ACHN (cell line): ENCODE data around the gene CHRNA4.

Experiments
- DNase-seq: peaks from one replicate; pipeline ENCODE4 v3.0.0-alpha.2; 2015
- in situ Hi-C: cut with HindIII; loops from 2 replicates; pipeline ENCODE4 v1.10.0; 2017; ENCODE audit warnings: low sequenced_read_pairs, low pct_ligation_motif_present, low pct_unique_long_range_greater_than_20kb

The CHRNA4 gene

GRCh38 chr20:63357921-63358905 lies 2.9 kb downstream of the CHRNA4 start:
- no peak for DNase-seq
- in situ Hi-C loops, result no loop called here

GRCh38 chr20:63356931-63357879 lies 3.9 kb downstream of the CHRNA4 start:
- in situ Hi-C loops, result no loop called here
- no peak for DNase-seq

- no peak for DNase-seq
These were observed 4.6 kb downstream of the CHRNA4 start for GRCh38 chr20:63356511-63356910.

GRCh38 chr20:63355781-63356295 lies 5.3 kb downstream of the CHRNA4 start:
- in situ Hi-C loops, result no loop called here
- DNase-seq, result no peak

More at GRCh38 chr20:63356511-63356910, 4.6 kb downstream of the CHRNA4 start:
- in situ Hi-C loops, result no loop called here

- DNase-seq, result no peak
- in situ Hi-C loops, result no loop called here
These were observed 6.4 kb downstream of the CHRNA4 start for GRCh38 chr20:63354636-63355350.

- in situ Hi-C loops, result no loop called here
- no peak for DNase-seq
These were observed 8.3 kb downstream of the CHRNA4 start for GRCh38 chr20:63352811-63353221.

- DNase-seq, result no peak
- in situ Hi-C loops, result no loop called here
These were observed 9.1 kb downstream of the CHRNA4 start for GRCh38 chr20:63351811-63352591.

GRCh38 chr20:63351326-63351700 lies 9.8 kb downstream of the CHRNA4 start:
- DNase-seq, result no peak
- in situ Hi-C loops, result no loop called here

GRCh38 chr20:63350597-63351325 lies 10.4 kb downstream of the CHRNA4 start:
- in situ Hi-C loops, result no loop called here
- no peak for DNase-seq

- in situ Hi-C loops, result no loop called here
- no peak for DNase-seq
These were observed 11.0 kb downstream of the CHRNA4 start for GRCh38 chr20:63350196-63350595.

GRCh38 chr20:63349516-63349895 lies 11.6 kb downstream of the CHRNA4 start:
- DNase-seq, result no peak
- in situ Hi-C loops, result no loop called here

- DNase-seq, result no peak
- in situ Hi-C loops, result no loop called here
These were observed 12.2 kb downstream of the CHRNA4 start for GRCh38 chr20:63348828-63349515.

GRCh38 chr20:63347950-63348827 lies 13.0 kb downstream of the CHRNA4 start:
- in situ Hi-C loops, result no loop called here
- no peak for DNase-seq

GRCh38 chr20:63347081-63347741 lies 13.9 kb downstream of the CHRNA4 start:
- in situ Hi-C loops, result no loop called here

More at GRCh38 chr20:63347081-63347741, 13.9 kb downstream of the CHRNA4 start:
- no peak for DNase-seq
